Progenitor cell of endocrine pancreas (in vitro differentiated cells): ENCODE results near the gene NUDT16. TPM values are rescaled to one million over a fixed set of nuclear protein-coding genes. Genes with fewer than 3 reads are reported as not detected.
"Not testable (repeated sequence)": the region's sequence is repeated elsewhere in the genome, so short reads cannot be mapped to it uniquely, and the experiment has no call there.

Source experiments
- DNase-seq: peaks from one replicate; pipeline ENCODE4 v3.0.0; 2021; ENCODE audit warnings: low spot score; ENCODE audit not compliant: unreplicated experiment
- H3K27ac Mint-ChIP-seq: 2 replicates; pipeline ENCODE4 v1.8.0; 2021; ENCODE audit warnings: mild to moderate bottlenecking, moderate library complexity, mixed read lengths
- H3K27me3 Mint-ChIP-seq: 2 replicates; pipeline ENCODE4 v1.8.0; 2021; ENCODE audit warnings: mixed read lengths
- H3K36me3 Mint-ChIP-seq: 2 replicates; pipeline ENCODE4 v1.8.0; 2022; ENCODE audit warnings: mixed read lengths; ENCODE audit not compliant: insufficient read depth
- H3K4me1 Mint-ChIP-seq: 2 replicates; pipeline ENCODE4 v1.8.0; 2021; ENCODE audit warnings: low read depth, mixed read lengths
- H3K4me3 Mint-ChIP-seq: 2 replicates; pipeline ENCODE4 v1.8.0; 2021; ENCODE audit warnings: low read depth, mild to moderate bottlenecking, moderate library complexity, mixed read lengths
- H3K9me3 Mint-ChIP-seq: 2 replicates; pipeline ENCODE4 v1.8.0; 2021; ENCODE audit warnings: low read depth, mixed read lengths
- CTCF ChIP-seq: fragments of 200-600 bp; sonication (generic); IDR thresholded peaks from one replicate; pipeline ENCODE4 v1.5.0; 2021; ENCODE audit warnings: antibody characterized with exemption, mild to moderate bottlenecking; ENCODE audit not compliant: unreplicated experiment
- total RNA-seq: library from RNA; stranded (reverse); gene quantifications from 2 replicates; pipeline ENCODE4 v1.2.1, GENCODE V29; 2021

NUDT16 gene
- total RNA-seq, 1 donor from 2014 or later, result 24.6 TPM

- no peak for DNase-seq
- H3K36me3 Mint-ChIP-seq, result peaks cover 9% of the 10 kb centered on the region
- H3K27ac Mint-ChIP-seq, result no peak overlapping the region
- H3K4me3 Mint-ChIP-seq, result no peak overlapping the region
- H3K27me3 Mint-ChIP-seq, result no peaks in the 10 kb centered on the region
- no peak for TF ChIP-seq CTCF
- peaks cover 3% of the 10 kb centered on the region for H3K9me3 Mint-ChIP-seq
- no peaks in the 10 kb centered on the region for H3K4me1 Mint-ChIP-seq
These were observed 10.5 kb upstream of the NUDT16 start for GRCh38 chr3:131370935-131371687.

GRCh38 chr3:131371688-131372066, 9.9 kb upstream of the NUDT16 start:
- TF ChIP-seq CTCF, result no peak
- Mint-ChIP-seq H3K27ac (no peak overlapping the region), H3K4me3 (no peak overlapping the region), H3K36me3 (peaks cover 9% of the 10 kb centered on the region), H3K27me3 (no peaks in the 10 kb centered on the region), H3K9me3 (peaks cover 3% of the 10 kb centered on the region), H3K4me1 (no peaks in the 10 kb centered on the region)
- DNase-seq, result no peak

- Mint-ChIP-seq H3K27me3 (no peaks in the 10 kb centered on the region), H3K9me3 (peaks cover 4% of the 10 kb centered on the region), H3K36me3 (peaks cover 14% of the 10 kb centered on the region), H3K4me3 (no peak overlapping the region), H3K27ac (no peak overlapping the region), H3K4me1 (no peaks in the 10 kb centered on the region)
- no peak for TF ChIP-seq CTCF
- no peak for DNase-seq
These were observed 6.8 kb upstream of the NUDT16 start for GRCh38 chr3:131374741-131375140.

GRCh38 chr3:131380821-131381444, 641 bp upstream of the NUDT16 start:
- H3K27me3 Mint-ChIP-seq, H3K9me3 Mint-ChIP-seq, DNase-seq: not testable (repeated sequence)
- Mint-ChIP-seq H3K4me3 (peak overlapping the region; percentile 95), H3K36me3 (peaks cover 20% of the 10 kb centered on the region), H3K27ac (peak overlapping the region; percentile 98), H3K4me1 (peaks cover 13% of the 10 kb centered on the region)

GRCh38 chr3:131386429-131387165, 5.0 kb downstream of the NUDT16 start:
- Mint-ChIP-seq H3K4me1 (peaks cover 5% of the 10 kb centered on the region), H3K36me3 (peaks cover 16% of the 10 kb centered on the region), H3K27me3 (no peaks in the 10 kb centered on the region), H3K9me3 (no peaks in the 10 kb centered on the region), H3K27ac (no peak overlapping the region), H3K4me3 (no peak overlapping the region)
- TF ChIP-seq CTCF, result no peak
- no peak for DNase-seq
